HCT116 (cell line): Measurements from ENCODE around the gene APOBEC3A. TPM values are rescaled to one million over a fixed set of nuclear protein-coding genes. Genes with fewer than 3 reads are reported as not detected.

ENCODE experiments used
- ATAC-seq: fragments of 200-7000 bp; cut with Tn5 transposase; 2 replicates; pipeline ENCODE4 v1.9.1; 2020; ENCODE audit warnings: mild to moderate bottlenecking, moderate library complexity
- BruUV-seq: library from RNA; stranded (reverse); fragments of 400-500 nt; replicated peaks from 2 replicates; lab custom pipeline; 2021; lab: Mats Ljungman, UMichigan
- CTCF ChIA-PET: fragments of 300-600 bp; sonication (Branson Sonifier 250); formaldehyde crosslinking; loops from one replicate; lab custom pipeline; 2021; ENCODE audit warnings: antibody characterized with exemption; lab: Charles Lee
- POLR2A ChIA-PET: fragments of 300-600, 350-600 bp; sonication (Branson Sonifier 250); formaldehyde crosslinking; loops from one replicate; lab custom pipeline; 2021; ENCODE audit warnings: antibody characterized with exemption; lab: Charles Lee
- RAD21 ChIA-PET, 2 experiments: fragments of 300-600 bp; sonication (Branson Sonifier 250); formaldehyde crosslinking; loops; one replicate each; lab custom pipeline; 2023; ENCODE audit warnings: low total read pairs in 2 of 2; ENCODE audit not compliant: uncharacterized antibody in 2 of 2, unreplicated experiment in 2 of 2, low non-redundant PET in 1 of 2; lab: Charles Lee
- DNase-seq: peaks from one replicate; pipeline ENCODE4 v3.0.0-alpha.2; 2010; ENCODE audit warnings: low read depth, low spot score
- H2AFZ ChIP-seq: fragments of 200-600 bp; shearing (Covaris generic), sonication (generic); 2 replicates; pipeline ENCODE4 v1.6.1; 2017; ENCODE audit warnings: low read depth, mixed run types, mixed read lengths, antibody characterized with exemption, low read length; ENCODE audit not compliant: poor library complexity, severe bottlenecking
- H3K27ac ChIP-seq: 2 replicates; pipeline ENCODE4 v1.5.1; 2012; ENCODE audit warnings: low read depth, low read length
- H3K27me3 ChIP-seq: fragments of 200-600 bp; sonication (generic); 2 replicates; pipeline ENCODE4 v1.6.1; 2016; ENCODE audit warnings: mixed run types, low read length, mixed read lengths; ENCODE audit not compliant: insufficient read depth
- H3K36me3 ChIP-seq, 2 experiments: fragments of 200-500 bp in 1 of 2; fragments of 200-600 bp in 1 of 2; sonication (Bioruptor generic) in 1 of 2; sonication (generic) in 1 of 2; 2 replicates each; pipeline versions ENCODE4 v1.5.1 to v1.6.1; 2014 to 2016; ENCODE audit warnings: low read length in 2 of 2, inconsistent platforms in 1 of 2, mixed read lengths in 1 of 2, mixed run types in 1 of 2; ENCODE audit not compliant: insufficient read depth in 2 of 2, control insufficient read depth in 1 of 2
- H3K4me1 ChIP-seq, 2 experiments: fragments of 200-600 bp in 1 of 2; sonication (generic) in 1 of 2; 2 replicates each; pipeline versions ENCODE4 v1.5.1 to v1.6.1; 2012 to 2017; ENCODE audit warnings: low read length in 2 of 2, inconsistent platforms in 1 of 2, mild to moderate bottlenecking in 1 of 2, mixed read lengths in 1 of 2, mixed run types in 1 of 2, moderate library complexity in 1 of 2; ENCODE audit not compliant: insufficient read depth in 2 of 2, control insufficient read depth in 1 of 2
- H3K4me2 ChIP-seq: fragments of 200-600 bp; sonication (generic); 2 replicates; pipeline ENCODE4 v1.6.1; 2017; ENCODE audit warnings: mixed run types, low read length, mixed read lengths
- H3K4me3 ChIP-seq, 2 experiments: fragments of 200-600 bp in 1 of 2; sonication (generic) in 1 of 2; replicated peaks in 1 of 2; 2 replicates each; pipeline ENCODE4 v1.5.1; 2011 to 2016; ENCODE audit warnings: low read length in 2 of 2, control low read depth in 1 of 2, low read depth in 1 of 2, mild to moderate bottlenecking in 1 of 2, mixed read lengths in 1 of 2, mixed run types in 1 of 2
- H3K79me2 ChIP-seq: fragments of 200-600 bp; sonication (generic); 2 replicates; pipeline ENCODE4 v1.6.1; 2017; ENCODE audit warnings: mild to moderate bottlenecking, mixed run types, low read length, moderate library complexity, mixed read lengths; ENCODE audit not compliant: insufficient read depth
- H3K9ac ChIP-seq: fragments of 200-600 bp; sonication (generic); 2 replicates; pipeline ENCODE4 v1.6.1; 2016; ENCODE audit warnings: low read length, mixed read lengths
- H3K9me2 ChIP-seq: fragments of 200-600 bp; sonication (generic), shearing (Covaris generic); 2 replicates; pipeline ENCODE4 v1.6.1; 2017; ENCODE audit warnings: mixed run types, mild to moderate bottlenecking, moderate library complexity; ENCODE audit not compliant: insufficient read depth
- H3K9me3 ChIP-seq, 2 experiments: fragments of 200-500 bp in 1 of 2; fragments of 200-600 bp in 1 of 2; sonication (Bioruptor generic) in 1 of 2; sonication (generic) in 1 of 2; 2 replicates each; pipeline ENCODE4 v1.6.1; 2014 to 2017; ENCODE audit warnings: low read length in 2 of 2, mixed read lengths in 2 of 2, inconsistent platforms in 1 of 2, low read depth in 1 of 2, mild to moderate bottlenecking in 1 of 2, mixed run types in 1 of 2, moderate library complexity in 1 of 2; ENCODE audit not compliant: control insufficient read depth in 1 of 2, insufficient read depth in 1 of 2
- H4K20me1 ChIP-seq: fragments of 200-600 bp; sonication (generic), shearing (Covaris generic); 2 replicates; pipeline ENCODE4 v1.6.1; 2017; ENCODE audit warnings: mixed run types, mild to moderate bottlenecking, moderate library complexity; ENCODE audit not compliant: insufficient read depth
- ATF3 ChIP-seq: IDR thresholded peaks from 2 replicates; pipeline ENCODE4 v1.6.1; 2012
- CEBPB ChIP-seq: IDR thresholded peaks from 2 replicates; pipeline ENCODE4 v1.6.1; 2012; ENCODE audit warnings: low read depth
- CTCF ChIP-seq, 3 experiments: fragments of 200-600 bp in 1 of 3; sonication (generic) in 1 of 3; IDR thresholded peaks in 2 of 3; conservative IDR thresholded peaks in 1 of 3; 2 replicates each; pipeline ENCODE4 v1.5.1; 2012 to 2017; ENCODE audit warnings: low read depth in 2 of 3, low read length in 2 of 3, antibody characterized with exemption in 1 of 3, borderline replicate concordance in 1 of 3, control low read depth in 1 of 3, mild to moderate bottlenecking in 1 of 3, mixed read lengths in 1 of 3, mixed run types in 1 of 3, moderate library complexity in 1 of 3; ENCODE audit not compliant: insufficient read depth in 1 of 3
- ELF1 ChIP-seq: IDR thresholded peaks from 2 replicates; pipeline ENCODE4 v1.6.1; 2012; ENCODE audit warnings: low read depth, borderline replicate concordance
- EZH2 ChIP-seq: fragments of 200-600 bp; sonication (generic); IDR thresholded peaks from 2 replicates; pipeline ENCODE4 v1.6.1; 2017; ENCODE audit warnings: antibody characterized with exemption, mixed run types
- EZH2phosphoT487 ChIP-seq: fragments of 200-600 bp; IDR thresholded peaks from 2 replicates; pipeline ENCODE4 v1.6.1; 2018; ENCODE audit warnings: antibody characterized with exemption, borderline replicate concordance
- JUND ChIP-seq: IDR thresholded peaks from 2 replicates; pipeline ENCODE4 v1.6.1; 2012
- MAX ChIP-seq: IDR thresholded peaks from 2 replicates; pipeline ENCODE4 v1.6.1; 2012
- POLR2A ChIP-seq: IDR thresholded peaks from 2 replicates; pipeline ENCODE4 v1.7.0; 2011; ENCODE audit warnings: borderline replicate concordance; ENCODE audit not compliant: insufficient read depth, insufficient read length; ENCODE audit errors: extremely low read depth
- POLR2AphosphoS5 ChIP-seq: IDR thresholded peaks from 2 replicates; pipeline ENCODE4 v1.6.1; 2011; ENCODE audit warnings: mild to moderate bottlenecking, low read depth, low read length, moderate library complexity
- RAD21 ChIP-seq: IDR thresholded peaks from 2 replicates; pipeline ENCODE4 v1.6.1; 2012; ENCODE audit warnings: low read depth, mild to moderate bottlenecking
- SIN3A ChIP-seq: IDR thresholded peaks from 2 replicates; pipeline ENCODE4 v1.6.1; 2012; ENCODE audit warnings: low read depth
- SP1 ChIP-seq: IDR thresholded peaks from 2 replicates; pipeline ENCODE4 v1.6.1; 2012; ENCODE audit warnings: low read depth
- SRF ChIP-seq: IDR thresholded peaks from 2 replicates; pipeline ENCODE4 v1.6.1; 2012; ENCODE audit warnings: low read depth
- TCF7L2 ChIP-seq: IDR thresholded peaks from 2 replicates; pipeline ENCODE4 v1.7.0; 2011; ENCODE audit warnings: borderline replicate concordance, inconsistent platforms; ENCODE audit not compliant: insufficient read depth, insufficient read length; ENCODE audit errors: extremely low read depth
- YY1 ChIP-seq: IDR thresholded peaks from 2 replicates; pipeline ENCODE4 v1.6.1; 2011; ENCODE audit warnings: low read length, low read depth, moderate library complexity, mild to moderate bottlenecking; ENCODE audit not compliant: insufficient replicate concordance; ENCODE audit errors: extremely low read depth
- ZBTB33 ChIP-seq: IDR thresholded peaks from 2 replicates; pipeline ENCODE4 v1.6.1; 2011; ENCODE audit warnings: mild to moderate bottlenecking, low read length, moderate library complexity; ENCODE audit not compliant: insufficient replicate concordance; ENCODE audit errors: extremely low read depth
- ZFX ChIP-seq: fragments of 450-650 bp; IDR thresholded peaks from 2 replicates; pipeline ENCODE4 v1.6.1; 2017
- ZNF274 ChIP-seq: fragments of 200-500 bp; sonication (Bioruptor generic); IDR thresholded peaks from 2 replicates; pipeline ENCODE4 v1.6.1; 2014; ENCODE audit warnings: mild to moderate bottlenecking, low read depth, low read length, inconsistent platforms
- intact Hi-C: fragments of 100-400 bp; cut with micrococcal nuclease; formaldehyde crosslinking; loops from 2 replicates; pipeline ENCODE4 v1.10.0; 2022
- total RNA-seq: library from RNA; stranded (reverse); gene quantifications from one replicate; pipeline ENCODE4 v1.2.1, GENCODE V29; 2021; ENCODE audit not compliant: unreplicated experiment

The APOBEC3A gene
- total RNA-seq, 1 experiment from 2014 or later: not detected

- RAD21 ChIA-PET: no interaction called here
- Histone ChIP-seq H2AFZ (no peak overlapping the region), H3K4me1 (peaks cover 0 to 5% of the 10 kb centered on the region in 2 experiments; a peak in 1 of 4 replicates), H3K4me3 (no peak overlapping the region), H3K79me2 (no peaks in the 10 kb centered on the region), H3K9me2 (no peaks in the 10 kb centered on the region), H3K9me3 (no peaks in the 10 kb centered on the region), H3K4me2 (no peak overlapping the region), H3K27ac (no peak overlapping the region), H3K9ac (no peak overlapping the region), H3K27me3 (peaks cover 9% of the 10 kb centered on the region; the same call in 1 of the 2 replicates), H4K20me1 (no peaks in the 10 kb centered on the region), H3K36me3 (no peaks in the 10 kb centered on the region)
- TF ChIP-seq EZH2phosphoT487 (no peak), SIN3A (no peak), MAX (no peak), ZNF274 (no peak), ZBTB33 (no peak), SP1 (no peak), SRF (no peak), TCF7L2 (no peak), CEBPB (no peak), CTCF (IDR thresholded peaks at IDR 0.05 in 2 of 3, conservative IDR thresholded peaks at IDR 0.05 in 1 of 3; ENCODE audit: borderline replicate concordance in 1 of 3, insufficient read depth in 1 of 3, low read depth in 2 of 3, low read length in 2 of 3) (no peak), ZFX (no peak), EZH2 (no peak), POLR2AphosphoS5 (no peak), ELF1 (no peak), ATF3 (no peak), POLR2A (no peak), JUND (no peak), RAD21 (no peak), YY1 (no peak)
- intact Hi-C loops: no loop called here
- DNase-seq: no peak
- POLR2A ChIA-PET: interaction anchor here (0.6 kb wide), 1 partner anchor 187 kb away, joined by 4 read pairs; no protein-coding TSS in a partner anchor
- CTCF ChIA-PET: interaction anchor here (0.7 to 1.3 kb wide), 2 partner anchors 24 to 168 kb away, joined by 3 read pairs; no protein-coding TSS in a partner anchor
- no TSS peak for BruUV-seq
- no peak for ATAC-seq
Measured at GRCh38 chr22:38950527-38951295, 6.7 kb upstream of the APOBEC3A start.
